Testis (tissue), 2 donors: ENCODE results near the gene ILKAP.

ENCODE experiments used
- POLR2A ChIP-seq: fragments of 450-650 bp; IDR thresholded peaks from one replicate; pipeline ENCODE4 v1.6.1; 2017; ENCODE audit warnings: antibody characterized with exemption, mild to moderate bottlenecking, moderate library complexity
- TF ChIP-seq, protein P1 (sequence below), 3 experiments: fragments of 450-650 bp in 2 of 3; fragments of 200-600 bp in 1 of 3; sonication (generic) in 1 of 3; IDR thresholded peaks; one replicate each; pipeline ENCODE4 v1.5.1; 2016 to 2019; ENCODE audit warnings: antibody characterized with exemption in 3 of 3, mild to moderate bottlenecking in 2 of 3, moderate library complexity in 1 of 3

DNA sequence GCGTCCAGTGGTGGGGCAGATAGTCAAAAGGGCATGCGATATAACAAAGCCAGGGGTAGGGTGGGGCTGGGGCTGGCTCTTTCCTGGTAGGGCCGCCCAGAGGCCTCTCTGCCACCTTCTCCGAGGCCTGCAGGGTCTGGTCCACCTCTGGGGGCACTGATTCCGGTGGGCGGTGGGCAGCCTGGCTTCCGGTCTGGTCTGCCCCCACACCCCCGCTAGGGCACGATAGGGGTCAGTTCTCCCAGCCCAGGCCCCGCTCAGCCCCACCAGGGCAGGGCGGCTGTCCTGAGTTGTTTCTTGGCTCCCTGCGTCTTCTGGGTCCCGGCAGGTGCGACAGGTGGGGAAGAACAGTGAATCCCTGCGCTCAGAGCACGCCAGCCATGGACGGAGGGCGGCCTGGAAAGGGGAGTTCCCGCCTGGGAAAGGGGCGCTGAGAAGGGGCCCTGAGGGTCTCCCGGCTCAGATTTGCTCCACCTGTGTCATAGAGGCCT, 45.4 kb downstream of the ILKAP start:
- TF ChIP-seq, protein P1, sequence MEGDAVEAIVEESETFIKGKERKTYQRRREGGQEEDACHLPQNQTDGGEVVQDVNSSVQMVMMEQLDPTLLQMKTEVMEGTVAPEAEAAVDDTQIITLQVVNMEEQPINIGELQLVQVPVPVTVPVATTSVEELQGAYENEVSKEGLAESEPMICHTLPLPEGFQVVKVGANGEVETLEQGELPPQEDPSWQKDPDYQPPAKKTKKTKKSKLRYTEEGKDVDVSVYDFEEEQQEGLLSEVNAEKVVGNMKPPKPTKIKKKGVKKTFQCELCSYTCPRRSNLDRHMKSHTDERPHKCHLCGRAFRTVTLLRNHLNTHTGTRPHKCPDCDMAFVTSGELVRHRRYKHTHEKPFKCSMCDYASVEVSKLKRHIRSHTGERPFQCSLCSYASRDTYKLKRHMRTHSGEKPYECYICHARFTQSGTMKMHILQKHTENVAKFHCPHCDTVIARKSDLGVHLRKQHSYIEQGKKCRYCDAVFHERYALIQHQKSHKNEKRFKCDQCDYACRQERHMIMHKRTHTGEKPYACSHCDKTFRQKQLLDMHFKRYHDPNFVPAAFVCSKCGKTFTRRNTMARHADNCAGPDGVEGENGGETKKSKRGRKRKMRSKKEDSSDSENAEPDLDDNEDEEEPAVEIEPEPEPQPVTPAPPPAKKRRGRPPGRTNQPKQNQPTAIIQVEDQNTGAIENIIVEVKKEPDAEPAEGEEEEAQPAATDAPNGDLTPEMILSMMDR (IDR thresholded peaks at IDR 0.05), result no peak
- no peak for TF ChIP-seq POLR2A
